ENCODE results near the gene ECI1.

Gene ECI1

DNA sequence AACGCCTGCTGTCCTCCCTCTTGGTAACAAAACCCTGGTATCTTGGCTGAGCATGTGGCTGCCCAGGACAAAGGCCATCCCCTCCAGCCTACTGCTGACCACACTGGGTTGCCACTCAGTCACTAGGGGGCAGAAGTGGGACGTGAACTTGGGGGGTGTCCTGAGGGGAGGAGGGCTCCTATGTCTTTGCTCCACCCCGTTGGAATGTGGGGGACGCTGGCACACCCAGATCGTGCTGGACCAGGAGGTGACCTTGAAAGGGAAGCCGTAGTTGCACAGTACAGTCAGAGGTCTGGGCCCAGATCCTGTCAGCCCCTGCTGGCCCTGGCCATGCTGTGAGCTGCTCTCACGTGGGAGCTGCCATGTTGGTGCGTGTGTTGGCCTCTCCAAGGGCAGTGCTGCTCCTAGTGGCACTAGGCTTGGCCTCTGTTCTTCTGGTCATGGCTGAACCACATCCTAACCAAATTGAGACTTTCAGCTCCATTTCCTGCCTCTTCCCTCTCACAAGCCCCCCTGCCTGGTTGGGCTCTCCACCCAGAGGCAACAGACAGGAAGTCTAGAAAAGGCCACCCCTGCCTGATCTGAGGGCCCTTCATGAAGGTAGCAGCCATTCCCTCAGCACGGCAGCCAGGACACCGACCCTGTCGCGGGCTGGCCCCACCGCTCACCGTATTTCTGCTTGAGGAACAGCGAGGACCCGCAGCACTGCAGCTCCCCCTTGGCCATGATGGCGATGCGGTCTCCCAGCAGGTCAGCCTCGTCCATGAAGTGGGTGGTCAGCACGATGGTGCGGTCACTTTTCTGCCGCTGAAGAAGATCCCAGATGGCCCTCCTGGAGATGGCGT lies 45.5 kb upstream of the ECI1 start:
- ChIA-PET CTCF (interaction anchor here (0.7 to 3.3 kb wide), 6 partner anchors 21 to 204 kb away, joined by 3 to 10 read pairs (median 4); no protein-coding TSS in a partner anchor), POLR2A (no interaction called here)
- TF ChIP-seq, protein P1, sequence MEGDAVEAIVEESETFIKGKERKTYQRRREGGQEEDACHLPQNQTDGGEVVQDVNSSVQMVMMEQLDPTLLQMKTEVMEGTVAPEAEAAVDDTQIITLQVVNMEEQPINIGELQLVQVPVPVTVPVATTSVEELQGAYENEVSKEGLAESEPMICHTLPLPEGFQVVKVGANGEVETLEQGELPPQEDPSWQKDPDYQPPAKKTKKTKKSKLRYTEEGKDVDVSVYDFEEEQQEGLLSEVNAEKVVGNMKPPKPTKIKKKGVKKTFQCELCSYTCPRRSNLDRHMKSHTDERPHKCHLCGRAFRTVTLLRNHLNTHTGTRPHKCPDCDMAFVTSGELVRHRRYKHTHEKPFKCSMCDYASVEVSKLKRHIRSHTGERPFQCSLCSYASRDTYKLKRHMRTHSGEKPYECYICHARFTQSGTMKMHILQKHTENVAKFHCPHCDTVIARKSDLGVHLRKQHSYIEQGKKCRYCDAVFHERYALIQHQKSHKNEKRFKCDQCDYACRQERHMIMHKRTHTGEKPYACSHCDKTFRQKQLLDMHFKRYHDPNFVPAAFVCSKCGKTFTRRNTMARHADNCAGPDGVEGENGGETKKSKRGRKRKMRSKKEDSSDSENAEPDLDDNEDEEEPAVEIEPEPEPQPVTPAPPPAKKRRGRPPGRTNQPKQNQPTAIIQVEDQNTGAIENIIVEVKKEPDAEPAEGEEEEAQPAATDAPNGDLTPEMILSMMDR (IDR thresholded peaks at IDR 0.05; ENCODE audit: control extremely low read depth, extremely low read depth, low read depth, missing control alignments) = peak; percentile 61
- DNase-seq (ENCODE audit: extremely low spot score) = peak; percentile 55

DNA sequence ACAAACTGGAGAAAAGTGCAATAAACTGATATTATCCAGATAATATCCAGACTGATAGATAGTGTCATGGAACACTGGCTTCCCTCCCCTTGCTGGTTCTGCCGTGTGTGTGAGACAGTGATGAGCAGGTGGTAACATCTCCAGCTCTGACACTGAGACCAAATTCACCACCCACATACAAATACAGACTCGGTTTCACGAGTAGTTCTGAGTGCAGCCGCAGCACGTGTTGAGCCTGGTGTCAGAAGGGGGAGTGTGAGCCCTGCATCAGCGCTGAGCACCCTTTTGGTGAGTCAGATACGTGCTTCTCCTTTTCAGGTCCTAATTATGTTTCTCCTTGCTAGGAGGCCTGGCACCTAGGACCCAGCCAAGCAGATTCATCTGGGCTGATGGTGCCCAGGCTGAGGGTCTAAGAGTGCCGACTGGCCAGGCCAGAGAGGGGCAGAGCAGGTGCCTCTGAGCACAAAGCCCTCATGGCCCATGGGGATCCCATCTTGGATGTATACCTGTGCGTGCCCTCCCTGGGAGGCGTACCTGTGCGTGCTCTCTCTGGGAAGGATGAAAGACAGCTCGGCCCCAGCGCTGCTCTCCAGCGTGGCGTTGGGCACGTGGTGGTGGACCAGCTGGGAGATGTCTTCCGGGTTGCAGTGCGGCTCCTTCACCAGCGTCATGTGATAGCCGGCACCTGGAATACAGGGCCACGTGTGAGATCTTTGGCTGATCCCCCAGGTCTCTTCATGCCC lies 43.8 kb upstream of the ECI1 start:
- POLR2A ChIA-PET = no interaction called here
- TF ChIP-seq, protein P1 (IDR thresholded peaks at IDR 0.05; ENCODE audit: control extremely low read depth, extremely low read depth, low read depth, missing control alignments) = no peak
- DNase-seq (ENCODE audit: extremely low spot score) = peak; percentile 52
- CTCF ChIA-PET = interaction anchor here (0.7 to 1.5 kb wide), 3 partner anchors 8 to 206 kb away, joined by 3 to 6 read pairs (median 5); no protein-coding TSS in a partner anchor

DNA sequence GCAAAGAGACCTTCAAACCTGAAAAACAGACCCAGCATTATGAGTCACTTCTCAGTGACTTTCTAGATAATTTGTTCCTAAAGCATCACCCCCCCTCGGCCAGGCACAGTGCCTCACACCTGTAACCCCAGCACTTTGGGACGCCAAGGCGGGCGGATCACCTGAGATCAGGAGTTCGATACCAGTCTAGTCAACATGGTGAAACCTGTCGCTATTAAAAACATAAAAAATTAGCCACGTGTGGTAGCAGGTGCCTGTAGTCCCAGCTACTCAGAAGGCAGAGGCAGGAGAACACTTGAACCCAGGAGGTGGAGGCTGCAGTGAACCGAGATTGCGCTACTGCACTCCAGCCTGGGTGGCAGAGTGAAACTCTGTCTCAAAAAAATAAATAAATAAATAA lies 40.8 kb upstream of the ECI1 start:
- POLR2A ChIA-PET = no interaction called here
- CTCF ChIA-PET = no interaction called here

DNA sequence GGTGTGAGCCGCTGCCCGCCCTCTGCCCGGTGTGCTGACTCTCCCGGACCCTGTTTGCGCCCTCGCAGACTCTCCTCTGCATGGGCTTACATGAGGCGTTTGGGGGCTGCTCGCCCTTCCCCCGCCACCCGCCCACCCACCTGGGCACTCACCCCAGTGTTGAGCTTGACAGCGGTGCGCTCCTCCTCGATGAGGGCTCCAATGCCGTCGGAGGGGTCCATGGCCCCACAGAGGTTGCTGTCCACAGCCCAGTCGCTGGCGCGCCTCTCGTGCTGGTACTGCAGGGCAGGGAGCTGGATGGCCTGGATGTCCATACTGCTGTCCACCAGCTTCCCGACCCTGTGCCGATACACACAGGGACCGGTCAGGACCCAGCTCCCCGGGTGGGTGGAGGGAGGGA lies 37.9 kb upstream of the ECI1 start:
- CTCF ChIA-PET = interaction anchor here (1.5 kb wide), 1 partner anchor 10 kb away, joined by 4 read pairs; no protein-coding TSS in a partner anchor
- TF ChIP-seq, protein P1 (IDR thresholded peaks at IDR 0.05; ENCODE audit: control extremely low read depth, extremely low read depth, low read depth, missing control alignments) = no peak
- POLR2A ChIA-PET = no interaction called here
- no peak for DNase-seq (ENCODE audit: extremely low spot score)

More for the DNA sequence above, 40.8 kb upstream of the ECI1 start:
- TF ChIP-seq, protein P1 (IDR thresholded peaks at IDR 0.05; ENCODE audit: control extremely low read depth, extremely low read depth, low read depth, missing control alignments) = no peak
- no peak for DNase-seq (ENCODE audit: extremely low spot score)

DNA sequence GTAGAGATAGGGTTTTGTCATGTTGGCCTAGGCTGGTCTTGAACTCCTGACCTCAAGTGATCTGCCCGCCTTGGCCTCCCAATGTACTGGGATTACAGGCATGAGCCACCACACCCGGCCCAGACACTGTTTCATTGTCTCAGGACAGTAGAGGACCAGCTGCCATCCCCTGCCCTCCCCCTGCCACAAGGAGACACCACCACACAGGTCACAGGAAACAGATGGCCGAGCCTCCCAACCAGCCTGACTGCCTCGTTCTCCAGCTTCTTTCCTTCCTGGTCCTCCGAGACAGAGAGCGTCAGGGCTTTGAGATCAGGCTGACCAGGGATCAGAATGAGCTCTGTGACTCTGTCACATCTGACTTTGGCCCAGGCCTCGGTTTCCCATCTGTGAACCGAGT lies 37.3 kb upstream of the ECI1 start:
- TF ChIP-seq, protein P1 (IDR thresholded peaks at IDR 0.05; ENCODE audit: control extremely low read depth, extremely low read depth, low read depth, missing control alignments) = no peak
- ChIA-PET POLR2A (no interaction called here), CTCF (interaction anchor here (1.5 kb wide), 1 partner anchor 10 kb away, joined by 4 read pairs; no protein-coding TSS in a partner anchor)
- no peak for DNase-seq (ENCODE audit: extremely low spot score)

DNA sequence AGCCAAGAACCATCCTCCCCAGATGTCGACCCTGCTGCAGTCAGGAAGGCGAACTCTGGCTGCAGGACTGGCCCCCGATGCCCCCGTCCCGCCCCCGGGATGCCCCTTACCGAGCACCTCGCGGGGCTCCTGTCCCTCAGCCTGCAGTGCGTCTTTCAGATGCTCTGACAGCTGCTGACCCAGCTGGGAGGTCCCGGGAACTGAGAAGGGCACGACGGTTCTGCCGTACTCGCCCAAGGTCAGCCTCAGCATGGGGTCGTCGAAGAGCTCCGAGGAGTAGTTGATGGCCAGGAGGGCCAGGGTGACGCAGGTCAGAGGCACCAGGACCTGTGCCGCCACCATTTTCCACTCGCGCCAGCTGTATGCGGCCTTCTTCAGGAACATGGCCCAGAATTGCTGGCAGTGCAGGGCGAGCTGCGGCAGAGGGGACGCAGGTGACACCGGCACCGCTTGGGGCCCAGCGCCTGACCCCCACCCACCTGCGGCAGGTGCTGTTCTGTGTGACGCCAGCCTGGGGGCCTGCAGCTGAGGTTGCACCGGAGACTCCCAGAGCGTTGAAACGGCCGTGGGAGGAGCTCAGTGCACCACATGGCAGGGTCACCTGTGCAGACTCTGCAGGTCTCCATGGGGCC lies 36.6 kb upstream of the ECI1 start:
- TF ChIP-seq, protein P1 (IDR thresholded peaks at IDR 0.05; ENCODE audit: control extremely low read depth, extremely low read depth, low read depth, missing control alignments) = no peak
- CTCF ChIA-PET = interaction anchor here (1.2 to 1.5 kb wide), 2 partner anchors 8 to 9 kb away, joined by 3 to 4 read pairs; no protein-coding TSS in a partner anchor
- no peak for DNase-seq (ENCODE audit: extremely low spot score)
- POLR2A ChIA-PET = no interaction called here
